ENCODE results near the gene PCDHGC5.

GRCh38 chr5:141527426-141527825 lies 38.5 kb downstream of the PCDHGC5 start:
- TF ChIP-seq, protein P1, sequence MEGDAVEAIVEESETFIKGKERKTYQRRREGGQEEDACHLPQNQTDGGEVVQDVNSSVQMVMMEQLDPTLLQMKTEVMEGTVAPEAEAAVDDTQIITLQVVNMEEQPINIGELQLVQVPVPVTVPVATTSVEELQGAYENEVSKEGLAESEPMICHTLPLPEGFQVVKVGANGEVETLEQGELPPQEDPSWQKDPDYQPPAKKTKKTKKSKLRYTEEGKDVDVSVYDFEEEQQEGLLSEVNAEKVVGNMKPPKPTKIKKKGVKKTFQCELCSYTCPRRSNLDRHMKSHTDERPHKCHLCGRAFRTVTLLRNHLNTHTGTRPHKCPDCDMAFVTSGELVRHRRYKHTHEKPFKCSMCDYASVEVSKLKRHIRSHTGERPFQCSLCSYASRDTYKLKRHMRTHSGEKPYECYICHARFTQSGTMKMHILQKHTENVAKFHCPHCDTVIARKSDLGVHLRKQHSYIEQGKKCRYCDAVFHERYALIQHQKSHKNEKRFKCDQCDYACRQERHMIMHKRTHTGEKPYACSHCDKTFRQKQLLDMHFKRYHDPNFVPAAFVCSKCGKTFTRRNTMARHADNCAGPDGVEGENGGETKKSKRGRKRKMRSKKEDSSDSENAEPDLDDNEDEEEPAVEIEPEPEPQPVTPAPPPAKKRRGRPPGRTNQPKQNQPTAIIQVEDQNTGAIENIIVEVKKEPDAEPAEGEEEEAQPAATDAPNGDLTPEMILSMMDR (IDR thresholded peaks at IDR 0.05; ENCODE audit: low read length): no peak
- no peak for TF ChIP-seq EZH2 (IDR thresholded peaks at IDR 0.05; ENCODE audit: borderline replicate concordance, low read length)

Measured in OCI-LY1 (cell line).